Measurements from ENCODE around the gene TASOR.
A peak's percentile ranks its signal among the peaks of the same experiment; 100 is the strongest.
"Not testable (repeated sequence)": the region's sequence is repeated elsewhere in the genome, so short reads cannot be mapped to it uniquely, and the experiment has no call there.

The TASOR gene

DNA sequence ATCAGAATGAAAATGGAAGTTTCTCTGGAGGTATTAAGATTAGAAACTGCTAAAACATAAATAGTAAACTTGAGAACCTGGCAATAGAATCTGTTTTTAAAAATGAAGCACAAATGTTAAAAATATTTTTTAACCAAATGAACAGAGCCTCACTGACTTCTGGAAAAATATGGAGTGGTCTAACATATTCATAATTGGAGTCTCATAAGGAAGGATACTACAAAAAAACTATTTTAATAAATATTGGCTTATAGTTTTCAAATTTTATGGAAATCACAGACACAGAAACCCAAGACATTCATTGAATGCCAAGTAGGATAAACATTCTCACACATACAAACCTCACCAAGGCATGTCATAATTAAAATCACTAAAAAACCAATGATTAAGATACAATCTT lies 23.6 kb upstream of the TASOR start:
- H3K4me3 ChIP-seq (ENCODE audit: low read length): no peak overlapping the region
- TF ChIP-seq, protein P1, sequence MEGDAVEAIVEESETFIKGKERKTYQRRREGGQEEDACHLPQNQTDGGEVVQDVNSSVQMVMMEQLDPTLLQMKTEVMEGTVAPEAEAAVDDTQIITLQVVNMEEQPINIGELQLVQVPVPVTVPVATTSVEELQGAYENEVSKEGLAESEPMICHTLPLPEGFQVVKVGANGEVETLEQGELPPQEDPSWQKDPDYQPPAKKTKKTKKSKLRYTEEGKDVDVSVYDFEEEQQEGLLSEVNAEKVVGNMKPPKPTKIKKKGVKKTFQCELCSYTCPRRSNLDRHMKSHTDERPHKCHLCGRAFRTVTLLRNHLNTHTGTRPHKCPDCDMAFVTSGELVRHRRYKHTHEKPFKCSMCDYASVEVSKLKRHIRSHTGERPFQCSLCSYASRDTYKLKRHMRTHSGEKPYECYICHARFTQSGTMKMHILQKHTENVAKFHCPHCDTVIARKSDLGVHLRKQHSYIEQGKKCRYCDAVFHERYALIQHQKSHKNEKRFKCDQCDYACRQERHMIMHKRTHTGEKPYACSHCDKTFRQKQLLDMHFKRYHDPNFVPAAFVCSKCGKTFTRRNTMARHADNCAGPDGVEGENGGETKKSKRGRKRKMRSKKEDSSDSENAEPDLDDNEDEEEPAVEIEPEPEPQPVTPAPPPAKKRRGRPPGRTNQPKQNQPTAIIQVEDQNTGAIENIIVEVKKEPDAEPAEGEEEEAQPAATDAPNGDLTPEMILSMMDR (IDR thresholded peaks at IDR 0.05; ENCODE audit: insufficient read depth, low read depth, low read length, missing control alignments): no peak
- DNase-seq (ENCODE audit: low read depth): no peak

DNA sequence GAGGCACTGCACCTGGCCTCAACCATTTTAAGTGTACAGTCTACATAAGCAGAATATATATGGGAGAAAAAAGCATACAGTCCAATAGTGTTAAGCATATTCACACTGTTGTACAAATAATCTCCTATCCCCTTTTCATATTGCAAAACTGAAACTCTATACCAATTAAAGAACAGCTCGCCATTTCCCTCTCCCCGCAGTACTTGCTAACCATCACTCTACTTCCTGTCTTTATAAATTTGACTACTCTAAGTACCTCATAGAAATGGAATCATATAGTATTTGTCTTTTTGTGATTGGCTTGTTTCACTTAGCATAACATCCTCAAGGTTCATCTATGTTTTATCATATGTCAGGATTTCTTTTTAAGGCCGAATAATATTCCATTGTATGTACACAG lies 21.6 kb upstream of the TASOR start:
- DNase-seq (ENCODE audit: low read depth): no peak
- TF ChIP-seq, protein P1 (IDR thresholded peaks at IDR 0.05; ENCODE audit: insufficient read depth, low read depth, low read length, missing control alignments): no peak
- H3K4me3 ChIP-seq (ENCODE audit: low read length): no peak overlapping the region

GRCh38 chr3:56702490-56703315 lies 19.6 kb upstream of the TASOR start:
- TF ChIP-seq, protein P1 (IDR thresholded peaks at IDR 0.05; ENCODE audit: insufficient read depth, low read depth, low read length, missing control alignments): peak; percentile 81
- peak; percentile 77 for DNase-seq (ENCODE audit: low read depth)
- H3K4me3 ChIP-seq (ENCODE audit: low read length): no peak overlapping the region

DNA sequence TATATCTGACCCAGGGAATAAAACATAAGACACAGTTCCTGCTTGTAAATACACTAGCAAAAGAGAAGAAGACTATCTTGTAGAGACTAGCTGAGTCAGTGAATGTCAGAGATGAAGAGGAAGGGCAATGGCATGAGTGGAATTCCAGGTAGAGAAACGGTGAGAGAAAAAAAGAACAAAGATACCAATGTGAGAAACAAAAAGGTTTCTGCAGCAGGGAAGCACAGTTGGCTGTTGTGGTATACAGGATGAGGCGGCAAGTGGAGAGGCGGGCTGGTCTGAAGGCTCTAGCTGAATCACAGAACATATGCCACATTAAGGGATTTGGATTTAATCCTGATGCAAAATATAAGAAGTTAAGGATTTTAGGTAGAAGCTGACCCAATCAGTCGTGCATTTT lies 17.1 kb upstream of the TASOR start:
- TF ChIP-seq, protein P1 (IDR thresholded peaks at IDR 0.05; ENCODE audit: insufficient read depth, low read depth, low read length, missing control alignments): no peak
- DNase-seq (ENCODE audit: low read depth): peak; percentile 15
- no peak overlapping the region for H3K4me3 ChIP-seq (ENCODE audit: low read length)

GRCh38 chr3:56694867-56695683 lies 12.0 kb upstream of the TASOR start:
- H3K4me3 ChIP-seq (ENCODE audit: low read length): no peak overlapping the region
- DNase-seq (ENCODE audit: low read depth): no peak
- TF ChIP-seq, protein P1 (IDR thresholded peaks at IDR 0.05; ENCODE audit: insufficient read depth, low read depth, low read length, missing control alignments): no peak

GRCh38 chr3:56693750-56694149 lies 10.7 kb upstream of the TASOR start:
- TF ChIP-seq, protein P1 (IDR thresholded peaks at IDR 0.05; ENCODE audit: insufficient read depth, low read depth, low read length, missing control alignments): no peak
- no peak overlapping the region for H3K4me3 ChIP-seq (ENCODE audit: low read length)
- no peak for DNase-seq (ENCODE audit: low read depth)

DNA sequence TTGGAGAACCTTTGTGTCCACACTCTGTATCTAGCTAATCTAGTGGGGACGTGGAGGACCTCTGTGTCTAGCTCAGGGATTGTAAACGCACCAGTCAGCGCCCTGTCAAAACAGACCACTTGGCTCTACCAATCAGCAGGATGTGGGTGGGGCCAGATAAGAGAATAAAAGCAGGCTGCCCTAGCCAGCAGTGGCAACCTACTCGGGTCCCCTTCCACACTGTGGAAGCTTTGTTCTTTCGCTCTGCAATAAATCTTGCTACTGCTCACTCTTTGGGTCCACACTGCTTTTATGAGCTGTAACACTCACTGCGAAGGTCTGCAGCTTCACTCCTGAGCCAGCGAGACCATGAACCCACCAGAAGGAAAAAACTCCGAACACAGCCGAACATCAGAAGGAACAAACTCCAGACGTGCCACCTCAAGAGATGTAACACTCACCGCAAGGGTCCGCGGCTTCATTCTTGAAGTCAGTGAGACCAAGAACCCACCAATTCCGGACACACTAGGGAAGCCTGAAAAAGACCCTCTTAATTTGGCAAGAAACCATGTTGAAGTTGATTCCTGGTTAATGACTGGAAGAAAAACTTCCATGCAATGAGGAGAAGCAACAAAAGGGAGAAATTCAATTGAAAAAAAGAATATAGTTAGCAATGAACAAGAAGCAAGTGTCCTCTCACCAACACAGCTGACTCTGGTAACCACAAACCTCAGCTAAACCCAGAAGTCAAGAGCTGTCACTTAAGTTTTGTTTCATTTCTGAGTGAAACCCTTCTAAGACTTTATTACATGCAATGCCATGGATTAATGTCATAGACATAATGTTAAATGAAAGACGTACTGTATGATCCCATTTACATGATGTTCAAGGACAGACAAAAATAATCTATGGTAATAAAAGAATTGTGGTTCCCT lies 9.7 kb upstream of the TASOR start:
- DNase-seq (ENCODE audit: low read depth); H3K4me3 ChIP-seq (ENCODE audit: low read length): not testable (repeated sequence)

- not testable (repeated sequence) for DNase-seq (ENCODE audit: low read depth); H3K4me3 ChIP-seq (ENCODE audit: low read length)
Measured at GRCh38 chr3:56692001-56692365, 8.9 kb upstream of the TASOR start.

All from epithelial cell of esophagus (primary cell).